Gastrocnemius medialis (tissue), 4 donors: ENCODE results near the gene FAM32A. TPM values are rescaled to one million over a fixed set of nuclear protein-coding genes. Genes with fewer than 3 reads are reported as not detected.

ENCODE experiments used
- ATAC-seq, 2 donors: fragments of 150-250 bp; one replicate each; pipeline ENCODE4 v1.9.1; 2016
- DNase-seq, 2 donors: peaks; one replicate each; pipeline ENCODE4 v3.0.0-alpha.2; 2019
- H3K27ac ChIP-seq, 4 donors: fragments of 200-600 bp; sonication (generic); 1 replicate in 1 of 4; 2 replicates in 3 of 4; pipeline ENCODE4 v1.5.1; 2016 to 2018; ENCODE audit warnings: mild to moderate bottlenecking in 2 of 4, moderate library complexity in 1 of 4
- H3K27me3 ChIP-seq, 3 donors: fragments of 200-600 bp; sonication (generic) in 2 of 3; 1 replicate in 1 of 3; 2 replicates in 2 of 3; pipeline versions ENCODE4 v1.5.1 to v1.6.0; 2016 to 2019; ENCODE audit warnings: mild to moderate bottlenecking in 1 of 3, moderate library complexity in 1 of 3
- H3K36me3 ChIP-seq, 2 donors: fragments of 200-600 bp; sonication (generic) in 1 of 2; one replicate each; pipeline ENCODE4 v1.5.1; 2017 to 2018
- H3K4me1 ChIP-seq, 2 donors: fragments of 200-600 bp; sonication (generic) in 1 of 2; one replicate each; pipeline ENCODE4 v1.5.1; 2016 to 2017; ENCODE audit warnings: mild to moderate bottlenecking in 2 of 2
- H3K4me3 ChIP-seq, 4 donors: fragments of 200-600 bp; sonication (generic) in 3 of 4; 1 replicate in 1 of 4; 2 replicates in 3 of 4; pipeline ENCODE4 v1.5.1; 2016 to 2019; ENCODE audit warnings: mild to moderate bottlenecking in 2 of 4
- H3K9me3 ChIP-seq, 3 donors: fragments of 200-600 bp; sonication (generic) in 2 of 3; 1 replicate in 1 of 3; 2 replicates in 2 of 3; pipeline ENCODE4 v1.5.1; 2016 to 2019
- CTCF ChIP-seq, 5 experiments: fragments of 450-650 bp in 3 of 5; fragments of 200-600 bp in 2 of 5; sonication (generic) in 2 of 5; IDR thresholded peaks in 4 of 5; conservative IDR thresholded peaks in 1 of 5; 1 replicate in 4 of 5; 2 replicates in 1 of 5; pipeline ENCODE4 v1.5.1; 2016 to 2019; ENCODE audit warnings: antibody characterized with exemption in 5 of 5, mild to moderate bottlenecking in 3 of 5, moderate library complexity in 3 of 5
- POLR2A ChIP-seq, 2 donors: fragments of 450-650 bp; IDR thresholded peaks; one replicate each; pipeline ENCODE4 v1.6.1; 2017; ENCODE audit warnings: antibody characterized with exemption in 2 of 2, mild to moderate bottlenecking in 2 of 2, moderate library complexity in 2 of 2
- in situ Hi-C, 4 donors: fragments of 200-750 bp; cut with MboI; loops; one replicate each; pipeline versions ENCODE4 v1.15.0 to v1.8.0; 2017; ENCODE audit warnings: low sequenced_read_pairs in 4 of 4
- intact Hi-C: fragments of 100-400 bp; cut with DNase I; formaldehyde crosslinking; loops from one replicate; pipeline ENCODE4 v1.15.1; 2023; ENCODE audit warnings: low total_unique reads
- total RNA-seq, 4 donors: library from RNA; depleted of rRNA; stranded (reverse); fragments of >200 nt; gene quantifications; one replicate each; pipeline versions ENCODE4 v1.1.0 to v1.2.3, GENCODE V29; 2016

FAM32A gene
- total RNA-seq, 4 donors from 2014 or later = 57.2 to 72.3 (median 63.6) TPM

- TF ChIP-seq POLR2A (IDR thresholded peaks at IDR 0.05) = no peak
- TF ChIP-seq CTCF (IDR thresholded peaks at IDR 0.05 in 4 of 5, conservative IDR thresholded peaks at IDR 0.05 in 1 of 5) = no peak
- H3K9me3 ChIP-seq = no peaks in the 10 kb centered on the region
- peak; percentile 19 to 47 for ATAC-seq
- H3K36me3 ChIP-seq = peaks cover 0 to 23% of the 10 kb centered on the region in 2 donors
- DNase-seq = peak; percentile 16 to 64
- no peaks in the 10 kb centered on the region for H3K27me3 ChIP-seq
- in situ Hi-C loops = loop anchor here in 1 of 4 donors (25.0 kb wide), 1 partner anchor 312 kb away; no protein-coding TSS in a partner anchor
- intact Hi-C loops = no loop called here
- peak overlapping the region in 2 of 4 donors; percentile 48 to 50 for H3K27ac ChIP-seq
- no peak overlapping the region for H3K4me3 ChIP-seq
- peaks cover 20 to 27% of the 10 kb centered on the region in 2 donors for H3K4me1 ChIP-seq
These were observed 15.1 kb downstream of the FAM32A start for GRCh38 chr19:16200038-16201010.

GRCh38 chr19:16201011-16201391, 15.8 kb downstream of the FAM32A start:
- H3K36me3 ChIP-seq = peaks cover 0 to 27% of the 10 kb centered on the region in 2 donors
- ATAC-seq = no peak

GRCh38 chr19:16202320-16203255, 17.4 kb downstream of the FAM32A start:
- no peaks in the 10 kb centered on the region for H3K9me3 ChIP-seq
- no peak overlapping the region for H3K4me3 ChIP-seq
- no peaks in the 10 kb centered on the region for H3K27me3 ChIP-seq
- no peak overlapping the region for H3K27ac ChIP-seq
- in situ Hi-C loops (loop anchor here in 1 of 4 donors (25.0 kb wide), 1 partner anchor 310 kb away; no protein-coding TSS in a partner anchor), intact Hi-C loops (no loop called here)
- peaks cover 0 to 37% of the 10 kb centered on the region in 2 donors for H3K36me3 ChIP-seq
- no peak for DNase-seq
- H3K4me1 ChIP-seq = peaks cover 12 to 19% of the 10 kb centered on the region in 2 donors
- ATAC-seq = no peak
- no peak for TF ChIP-seq POLR2A (IDR thresholded peaks at IDR 0.05)
- no peak for TF ChIP-seq CTCF (IDR thresholded peaks at IDR 0.05 in 4 of 5, conservative IDR thresholded peaks at IDR 0.05 in 1 of 5)

More at GRCh38 chr19:16201011-16201391, 15.8 kb downstream of the FAM32A start:
- Histone ChIP-seq H3K27me3 (no peaks in the 10 kb centered on the region), H3K9me3 (no peaks in the 10 kb centered on the region), H3K4me3 (no peak overlapping the region), H3K4me1 (peaks cover 20 to 27% of the 10 kb centered on the region in 2 donors), H3K27ac (no peak overlapping the region)
- no peak for TF ChIP-seq CTCF (IDR thresholded peaks at IDR 0.05 in 4 of 5, conservative IDR thresholded peaks at IDR 0.05 in 1 of 5)
- no peak for TF ChIP-seq POLR2A (IDR thresholded peaks at IDR 0.05)
- in situ Hi-C loops = loop anchor here in 1 of 4 donors (25.0 kb wide), 1 partner anchor 311 kb away; no protein-coding TSS in a partner anchor
- intact Hi-C loops = no loop called here
- no peak for DNase-seq

- H3K9me3 ChIP-seq = no peaks in the 10 kb centered on the region
- H3K4me1 ChIP-seq = peaks cover 12 to 17% of the 10 kb centered on the region in 2 donors
- peaks cover 0 to 46% of the 10 kb centered on the region in 2 donors for H3K36me3 ChIP-seq
- intact Hi-C loops (no loop called here), in situ Hi-C loops (loop anchor here in 1 of 4 donors (25.0 kb wide), 1 partner anchor 309 kb away; no protein-coding TSS in a partner anchor)
- DNase-seq (no peak), ATAC-seq (no peak)
- no peak overlapping the region for H3K27ac ChIP-seq
- no peak for TF ChIP-seq CTCF (IDR thresholded peaks at IDR 0.05 in 4 of 5, conservative IDR thresholded peaks at IDR 0.05 in 1 of 5)
- TF ChIP-seq POLR2A (IDR thresholded peaks at IDR 0.05) = no peak
- H3K4me3 ChIP-seq = no peak overlapping the region
- no peaks in the 10 kb centered on the region for H3K27me3 ChIP-seq
These were observed 18.2 kb downstream of the FAM32A start for GRCh38 chr19:16203256-16204004.
